WTC11 (cell line): ENCODE data around the gene RBFOX2. TPM values are rescaled to one million over a fixed set of nuclear protein-coding genes. Genes with fewer than 3 reads are reported as not detected.
A peak's percentile ranks its signal among the peaks of the same experiment; 100 is the strongest.

Source experiments
- ATAC-seq: fragments of 200-7000 bp; cut with Tn5 transposase; 2 replicates; pipeline ENCODE4 v1.10.0; 2021; ENCODE audit warnings: mild to moderate bottlenecking, moderate library complexity
- CTCF ChIA-PET: fragments of 300-600 bp; sonication (Branson Sonifier 250); formaldehyde crosslinking; loops from one replicate; lab custom pipeline; 2021; ENCODE audit warnings: antibody characterized with exemption; lab: Charles Lee
- POLR2A ChIA-PET: fragments of 350-600 bp; sonication (Branson Sonifier 250); formaldehyde crosslinking; loops from one replicate; lab custom pipeline; 2021; ENCODE audit warnings: antibody characterized with exemption; lab: Charles Lee
- DNase-seq: peaks from one replicate; pipeline ENCODE4 v3.0.0; 2021; ENCODE audit warnings: low spot score
- H3K27ac Mint-ChIP-seq: 2 replicates; pipeline ENCODE4 v1.8.0; 2021; ENCODE audit warnings: mixed read lengths
- H3K27me3 Mint-ChIP-seq: 2 replicates; pipeline ENCODE4 v1.8.0; 2021; ENCODE audit warnings: low read depth, mild to moderate bottlenecking, moderate library complexity, mixed read lengths
- H3K36me3 Mint-ChIP-seq: 2 replicates; pipeline ENCODE4 v1.8.0; 2021; ENCODE audit warnings: mixed read lengths
- H3K4me1 Mint-ChIP-seq: 2 replicates; pipeline ENCODE4 v1.8.0; 2022; ENCODE audit warnings: mixed read lengths
- H3K4me3 Mint-ChIP-seq: 2 replicates; pipeline ENCODE4 v1.8.0; 2021; ENCODE audit warnings: mild to moderate bottlenecking, moderate library complexity, mixed read lengths
- H3K9me3 Mint-ChIP-seq: 2 replicates; pipeline ENCODE4 v1.8.0; 2021; ENCODE audit warnings: mixed read lengths
- ARID4B ChIP-seq: sonication (generic); formaldehyde crosslinking; IDR thresholded peaks from 2 replicates; pipeline ENCODE4 v1.8.0; 2023; ENCODE audit warnings: missing genetic modification reagents, mild to moderate bottlenecking, borderline replicate concordance
- ATF6 ChIP-seq: sonication (generic); formaldehyde crosslinking; IDR thresholded peaks from 2 replicates; pipeline ENCODE4 v1.8.1; 2023; ENCODE audit warnings: mild to moderate bottlenecking, missing genetic modification reagents
- E2F5 ChIP-seq: sonication (generic); formaldehyde crosslinking; IDR thresholded peaks from 2 replicates; pipeline ENCODE4 v1.8.1; 2022; ENCODE audit warnings: mild to moderate bottlenecking, moderate library complexity, missing genetic modification reagents
- FOXJ3 ChIP-seq: sonication (generic); formaldehyde crosslinking; IDR thresholded peaks from 2 replicates; pipeline ENCODE4 v1.9.0; 2021; ENCODE audit warnings: missing genetic modification reagents, mild to moderate bottlenecking, borderline replicate concordance
- GRHL2 ChIP-seq: fragments of 250-450 bp; sonication (Bioruptor Pico); IDR thresholded peaks from 2 replicates; pipeline ENCODE4 v1.8.0; 2022; ENCODE audit warnings: mild to moderate bottlenecking, moderate library complexity; ENCODE audit not compliant: insufficient replicate concordance, severe bottlenecking
- HMGXB4 ChIP-seq: sonication (generic); formaldehyde crosslinking; IDR thresholded peaks from 2 replicates; pipeline ENCODE4 v1.8.1; 2023; ENCODE audit warnings: mild to moderate bottlenecking, moderate library complexity, missing genetic modification reagents
- JAZF1 ChIP-seq: fragments of 250-450 bp; sonication (Bioruptor Pico); IDR thresholded peaks from 2 replicates; pipeline ENCODE4 v1.9.0; 2021; ENCODE audit warnings: moderate library complexity, mild to moderate bottlenecking, inconsistent platforms
- KAT7 ChIP-seq: sonication (generic); formaldehyde crosslinking; IDR thresholded peaks from 2 replicates; pipeline ENCODE4 v1.8.1; 2023; ENCODE audit warnings: missing genetic modification reagents, mild to moderate bottlenecking, borderline replicate concordance
- MAX ChIP-seq: sonication (generic); formaldehyde crosslinking; IDR thresholded peaks from 2 replicates; pipeline ENCODE4 v1.8.0; 2022; ENCODE audit warnings: mild to moderate bottlenecking, missing genetic modification reagents
- NFE2L1 ChIP-seq: sonication (generic); formaldehyde crosslinking; IDR thresholded peaks from 2 replicates; pipeline ENCODE4 v1.8.1; 2023; ENCODE audit warnings: missing genetic modification reagents
- NR3C1 ChIP-seq: sonication (generic); formaldehyde crosslinking; conservative IDR thresholded peaks from 2 replicates; pipeline ENCODE4 v1.8.1; 2023; ENCODE audit warnings: low read depth, mild to moderate bottlenecking, missing genetic modification reagents
- SMAD4 ChIP-seq: sonication (generic); formaldehyde crosslinking; IDR thresholded peaks from 2 replicates; pipeline ENCODE4 v1.8.0; 2022; ENCODE audit warnings: mild to moderate bottlenecking, missing genetic modification reagents
- TCF7 ChIP-seq: sonication (generic); formaldehyde crosslinking; IDR thresholded peaks from 2 replicates; pipeline ENCODE4 v1.8.0; 2022; ENCODE audit warnings: mild to moderate bottlenecking, low read depth, missing genetic modification reagents, moderate library complexity
- TP53 ChIP-seq: sonication (generic); formaldehyde crosslinking; IDR thresholded peaks from 2 replicates; pipeline ENCODE4 v1.8.1; 2023; ENCODE audit warnings: mild to moderate bottlenecking, missing genetic modification reagents
- ZBTB43 ChIP-seq: sonication (generic); formaldehyde crosslinking; IDR thresholded peaks from 2 replicates; pipeline ENCODE4 v1.8.1; 2023; ENCODE audit warnings: mild to moderate bottlenecking, missing genetic modification reagents
- ZMAT4 ChIP-seq: fragments of 250-450 bp; sonication (Bioruptor Pico); IDR thresholded peaks from 2 replicates; pipeline ENCODE4 v1.9.0; 2021; ENCODE audit warnings: mild to moderate bottlenecking
- ZNF121 ChIP-seq: sonication (generic); formaldehyde crosslinking; IDR thresholded peaks from 2 replicates; pipeline ENCODE4 v1.8.0; 2023; ENCODE audit warnings: missing genetic modification reagents
- ZNF263 ChIP-seq: sonication (generic); formaldehyde crosslinking; IDR thresholded peaks from 2 replicates; pipeline ENCODE4 v1.8.1; 2022; ENCODE audit warnings: low read depth, mild to moderate bottlenecking, moderate library complexity, missing genetic modification reagents
- ZNF416 ChIP-seq: fragments of 250-450 bp; sonication (Bioruptor Pico); IDR thresholded peaks from 2 replicates; pipeline ENCODE4 v1.9.0; 2021; ENCODE audit warnings: mild to moderate bottlenecking, inconsistent platforms
- ZNF512 ChIP-seq: sonication (generic); formaldehyde crosslinking; IDR thresholded peaks from 2 replicates; pipeline ENCODE4 v1.8.1; 2022; ENCODE audit warnings: missing genetic modification reagents, borderline replicate concordance
- total RNA-seq: library from RNA; stranded (reverse); gene quantifications from 3 replicates; pipeline ENCODE4 v1.2.3, GENCODE V29; 2021

Gene RBFOX2
- total RNA-seq, 1 experiment from 2014 or later, result 107 TPM

GRCh38 chr22:35887296-35887875, 141.2 kb downstream of the RBFOX2 start:
- H3K27ac Mint-ChIP-seq, result 0 out of 2 replicates have a peak overlapping the region, but pooled peaks have one; percentile 6
- TF ChIP-seq ARID4B (CRISPR knock-in tag) (no peak), ZMAT4 (CRISPR knock-in tag) (no peak), NR3C1 (CRISPR knock-in tag) (no peak), JAZF1 (CRISPR knock-in tag) (no peak), ZNF512 (CRISPR knock-in tag) (no peak), TCF7 (CRISPR knock-in tag) (no peak), NFE2L1 (CRISPR knock-in tag) (no peak), GRHL2 (CRISPR knock-in tag) (no peak), ZBTB43 (CRISPR knock-in tag) (no peak), ZNF416 (no peak), E2F5 (no peak), SMAD4 (CRISPR knock-in tag) (no peak), TP53 (CRISPR knock-in tag) (no peak), MAX (CRISPR knock-in tag) (no peak), HMGXB4 (CRISPR knock-in tag) (no peak), ATF6 (CRISPR knock-in tag) (no peak), ZNF121 (CRISPR knock-in tag) (no peak), KAT7 (CRISPR knock-in tag) (no peak), ZNF263 (CRISPR knock-in tag) (no peak), FOXJ3 (CRISPR knock-in tag) (no peak)
- no peak for ATAC-seq
- CTCF ChIA-PET, result no interaction called here
- no peaks in the 10 kb centered on the region for H3K36me3 Mint-ChIP-seq
- peaks cover 35% of the 10 kb centered on the region for H3K4me1 Mint-ChIP-seq
- H3K4me3 Mint-ChIP-seq, result no peak overlapping the region
- POLR2A ChIA-PET, result no interaction called here
- no peak for DNase-seq
- no peaks in the 10 kb centered on the region for H3K9me3 Mint-ChIP-seq
- H3K27me3 Mint-ChIP-seq, result no peaks in the 10 kb centered on the region
